B cell (primary cell): ENCODE measurements around the gene TMEM82.

ENCODE experiments used
- CTCF ChIP-seq: fragments of 200-600 bp; IDR thresholded peaks from one replicate; pipeline ENCODE4 v1.8.0; 2022; ENCODE audit warnings: antibody characterized with exemption, mild to moderate bottlenecking
- EZH2 ChIP-seq: IDR thresholded peaks from 2 replicates; pipeline ENCODE4 v1.6.1; 2012; ENCODE audit warnings: borderline replicate concordance, low read depth, mild to moderate bottlenecking, moderate library complexity, low read length; ENCODE audit not compliant: insufficient read depth, poor library complexity, severe bottlenecking

GRCh38 chr1:15747378-15747777 is 5.1 kb downstream of the TMEM82 start:
- no peak for TF ChIP-seq CTCF
- TF ChIP-seq EZH2, result no peak
